Right kidney (tissue), 1 donor: ENCODE measurements around the gene HLCS.
"Not testable (repeated sequence)": the region's sequence is repeated elsewhere in the genome, so short reads cannot be mapped to it uniquely, and the experiment has no call there.

ENCODE experiments used
- DNase-seq: peaks from one replicate; pipeline ENCODE4 v3.0.0-alpha.2; 2016

Gene HLCS

GRCh38 chr21:36847189-36847588, 119.3 kb downstream of the HLCS start:
- no peak for DNase-seq

- DNase-seq, result no peak
These were observed 119.8 kb downstream of the HLCS start for GRCh38 chr21:36846631-36847030.

GRCh38 chr21:36845790-36846189, 120.7 kb downstream of the HLCS start:
- DNase-seq, result no peak

- no peak for DNase-seq
These were observed 121.4 kb downstream of the HLCS start for GRCh38 chr21:36845070-36845469.

- DNase-seq, result no peak
These were observed 124.6 kb downstream of the HLCS start for GRCh38 chr21:36841866-36842265.

- DNase-seq, result no peak
These were observed 126.7 kb downstream of the HLCS start for GRCh38 chr21:36839735-36840134.

- DNase-seq, result no peak
These were observed 127.3 kb downstream of the HLCS start for GRCh38 chr21:36839123-36839522.

- DNase-seq, result no peak
These were observed 131.1 kb downstream of the HLCS start for GRCh38 chr21:36835383-36835795.

GRCh38 chr21:36834192-36834591, 132.3 kb downstream of the HLCS start:
- DNase-seq, result no peak

GRCh38 chr21:36830100-36830499, 136.4 kb downstream of the HLCS start:
- DNase-seq, result no peak

GRCh38 chr21:36828891-36829515, 137.5 kb downstream of the HLCS start:
- DNase-seq, result no peak

GRCh38 chr21:36828208-36828607, 138.3 kb downstream of the HLCS start:
- no peak for DNase-seq

GRCh38 chr21:36825658-36826057, 140.8 kb downstream of the HLCS start:
- no peak for DNase-seq

- DNase-seq, result no peak
These were observed 145.5 kb downstream of the HLCS start for GRCh38 chr21:36821032-36821299.

GRCh38 chr21:36820176-36821031, 146.1 kb downstream of the HLCS start:
- no peak for DNase-seq

GRCh38 chr21:36817732-36818450, 148.6 kb downstream of the HLCS start:
- no peak for DNase-seq

GRCh38 chr21:36816561-36817130, 149.8 kb downstream of the HLCS start:
- no peak for DNase-seq

GRCh38 chr21:36816026-36816425, 150.4 kb downstream of the HLCS start:
- not testable (repeated sequence) for DNase-seq

GRCh38 chr21:36815284-36815683, 151.2 kb downstream of the HLCS start:
- DNase-seq, result no peak

- no peak for DNase-seq
These were observed 153.4 kb downstream of the HLCS start for GRCh38 chr21:36813052-36813451.

GRCh38 chr21:36811762-36812161, 154.7 kb downstream of the HLCS start:
- DNase-seq, result no peak

GRCh38 chr21:36810443-36810842, 156.0 kb downstream of the HLCS start:
- no peak for DNase-seq

GRCh38 chr21:36807422-36807928, 159.0 kb downstream of the HLCS start:
- DNase-seq, result peak; percentile 62
